HL-60/S4 (cell line): ENCODE data around the gene FAM25A.

Experiments used
- in situ Hi-C: fragments of 300-500 bp; cut with MboI; formaldehyde crosslinking; loops from 2 replicates; pipeline ENCODE4 v1.14.3; 2022; ENCODE audit warnings: low sequenced_read_pairs

The FAM25A gene

GRCh38 chr10:87059401-87059800 is 39.3 kb downstream of the FAM25A start:
- in situ Hi-C loops, result no loop called here

GRCh38 chr10:87060280-87060928 is 40.3 kb downstream of the FAM25A start:
- in situ Hi-C loops, result no loop called here

- in situ Hi-C loops, result no loop called here
These were observed 44.6 kb downstream of the FAM25A start for GRCh38 chr10:87064651-87065050.

GRCh38 chr10:87066178-87066577 is 46.1 kb downstream of the FAM25A start:
- in situ Hi-C loops, result no loop called here

GRCh38 chr10:87066865-87067264 is 46.8 kb downstream of the FAM25A start:
- in situ Hi-C loops, result no loop called here

- in situ Hi-C loops, result no loop called here
These were observed 48.2 kb downstream of the FAM25A start for GRCh38 chr10:87068281-87068680.

GRCh38 chr10:87072449-87072848 is 52.4 kb downstream of the FAM25A start:
- in situ Hi-C loops, result no loop called here
